GM18520 (cell line): ENCODE measurements around the gene IZUMO1R.
"Not testable (repeated sequence)": the region's sequence is repeated elsewhere in the genome, so short reads cannot be mapped to it uniquely, and the experiment has no call there.

ENCODE experiments used
- ATAC-seq: cut with Tn5 transposase; IDR thresholded peaks from one replicate; pipeline ENCODE4 v1.9.1; 2021; ENCODE audit not compliant: unreplicated experiment

Gene IZUMO1R

GRCh38 chr11:94325681-94326080 is 21.3 kb downstream of the IZUMO1R start:
- ATAC-seq = no peak

DNA sequence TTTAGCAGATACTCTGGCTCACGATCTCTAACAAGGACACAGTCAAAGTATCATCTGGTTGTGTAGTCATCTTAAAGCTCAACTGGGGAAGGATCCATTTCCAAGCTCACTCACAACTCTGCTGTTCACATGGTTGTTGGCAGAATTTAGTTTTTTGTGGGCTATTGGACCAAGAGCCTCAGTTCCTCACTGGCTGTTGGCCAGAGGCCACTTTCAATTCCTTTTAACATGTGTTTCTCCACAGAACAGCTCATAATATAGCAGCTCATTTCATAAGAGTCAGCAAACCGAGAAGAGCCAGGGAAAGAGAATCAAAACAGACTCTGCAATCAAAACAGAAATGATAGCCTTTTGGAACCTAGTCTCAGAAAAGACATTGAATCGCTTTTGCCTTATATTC is 22.6 kb downstream of the IZUMO1R start:
- no peak for ATAC-seq

GRCh38 chr11:94328587-94329080 is 24.3 kb downstream of the IZUMO1R start:
- no peak for ATAC-seq

- no peak for ATAC-seq
These were observed 25.1 kb downstream of the IZUMO1R start for GRCh38 chr11:94329501-94329900.

GRCh38 chr11:94330789-94331188 is 26.4 kb downstream of the IZUMO1R start:
- ATAC-seq = no peak

- no peak for ATAC-seq
These were observed 28.4 kb downstream of the IZUMO1R start for GRCh38 chr11:94332814-94333213.

DNA sequence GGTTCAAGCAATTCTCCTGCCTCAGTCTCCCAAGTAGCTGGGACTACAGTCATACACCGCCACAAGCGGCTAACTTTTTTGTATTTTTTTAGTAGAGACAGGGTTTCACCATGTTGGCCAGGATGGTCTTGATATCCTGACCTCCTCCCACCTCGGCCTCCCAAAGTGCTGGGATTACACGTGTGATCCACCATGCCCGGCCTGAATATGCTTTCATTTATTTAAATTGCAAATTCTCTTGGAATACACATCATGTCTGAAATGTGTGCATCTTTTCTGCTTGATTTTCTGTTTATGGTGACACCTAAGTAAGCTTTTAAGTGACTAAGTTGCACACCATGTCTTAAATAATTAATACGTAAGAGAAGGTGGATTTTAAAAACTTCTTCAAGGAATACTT is 31.7 kb downstream of the IZUMO1R start:
- ATAC-seq = no peak

- no peak for ATAC-seq
These were observed 34.3 kb downstream of the IZUMO1R start for GRCh38 chr11:94338651-94339050.

DNA sequence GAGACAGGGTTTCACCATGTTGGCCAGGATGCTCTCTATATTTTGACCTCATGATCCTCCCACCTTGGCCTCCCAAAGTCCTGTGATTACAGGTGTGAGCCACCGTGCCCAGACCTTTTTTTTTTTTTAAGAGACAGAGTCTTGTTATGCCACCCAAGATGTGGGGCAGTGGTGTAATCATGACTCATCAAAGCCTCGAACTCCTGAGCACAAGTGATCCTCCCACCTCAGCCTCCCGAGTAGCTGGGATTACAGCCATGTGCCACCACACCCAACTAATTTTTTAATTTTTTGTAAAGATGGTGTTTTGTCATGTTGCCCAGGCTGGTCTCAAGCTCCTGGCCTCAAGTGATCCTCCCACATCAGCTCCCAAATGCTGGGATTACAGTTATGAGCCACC is 37.9 kb downstream of the IZUMO1R start:
- ATAC-seq = no peak

DNA sequence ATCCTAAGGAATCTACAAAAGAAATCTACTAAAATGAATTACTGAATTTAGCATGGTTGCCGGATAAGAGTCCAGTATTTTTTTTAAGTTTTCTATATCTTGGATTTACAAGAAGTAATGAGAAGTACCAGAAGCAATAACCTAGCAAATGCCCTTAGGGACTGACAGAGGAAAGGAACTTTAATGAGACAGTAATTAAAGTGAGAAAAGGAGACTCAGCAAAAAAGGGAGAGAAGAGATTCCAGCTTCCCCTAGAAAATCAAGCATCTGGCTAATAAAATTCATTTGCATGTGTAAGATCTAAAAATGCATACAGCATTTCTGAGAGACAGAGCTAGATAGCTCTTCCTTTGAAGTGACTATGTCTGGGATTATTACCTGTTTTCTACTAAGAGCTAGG is 39.1 kb downstream of the IZUMO1R start:
- ATAC-seq = no peak

DNA sequence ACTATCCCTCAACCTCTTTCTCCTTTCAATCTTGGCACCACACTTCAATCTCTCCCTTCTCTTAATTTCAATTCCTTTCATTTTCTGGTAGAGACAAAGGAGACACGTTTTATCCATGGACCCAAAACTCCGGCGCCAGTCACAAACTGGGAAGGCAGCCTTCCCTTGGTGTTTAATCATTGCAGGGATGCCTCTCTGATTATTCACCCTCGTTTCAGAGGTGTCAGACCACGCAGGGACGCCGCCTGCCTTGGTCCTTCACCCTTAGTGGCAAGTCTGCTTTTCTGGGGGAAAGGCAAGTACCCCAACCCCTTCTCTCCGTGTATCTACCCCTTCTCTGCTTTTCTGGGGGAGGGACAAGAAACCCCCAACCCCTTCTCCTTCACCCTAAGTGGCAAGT is 41.9 kb downstream of the IZUMO1R start:
- not testable (repeated sequence) for ATAC-seq

- not testable (repeated sequence) for ATAC-seq
These were observed 46.6 kb downstream of the IZUMO1R start for GRCh38 chr11:94350850-94351563.
